Esophagus muscularis mucosa (tissue), 4 donors: ENCODE measurements around the gene MYL6.

ENCODE experiments used
- EP300 ChIP-seq: sonication (generic); formaldehyde crosslinking; IDR thresholded peaks from one replicate; pipeline ENCODE4 v1.6.1; 2017; ENCODE audit warnings: antibody characterized with exemption
- POLR2A ChIP-seq: fragments of 450-650 bp; IDR thresholded peaks from one replicate; pipeline ENCODE4 v1.6.1; 2017; ENCODE audit warnings: antibody characterized with exemption, moderate library complexity, mild to moderate bottlenecking, low read depth
- POLR2AphosphoS5 ChIP-seq, 2 donors: sonication (generic); formaldehyde crosslinking; IDR thresholded peaks; one replicate each; pipeline ENCODE4 v1.6.1; 2017; ENCODE audit warnings: antibody characterized with exemption in 2 of 2
- TF ChIP-seq, protein P1 (sequence below), 3 experiments: fragments of 200-600 bp in 2 of 3; fragments of 450-650 bp in 1 of 3; sonication (generic) in 2 of 3; IDR thresholded peaks; one replicate each; pipeline ENCODE4 v1.5.1; 2017 to 2019; ENCODE audit warnings: antibody characterized with exemption in 3 of 3, mild to moderate bottlenecking in 2 of 3, moderate library complexity in 1 of 3

DNA sequence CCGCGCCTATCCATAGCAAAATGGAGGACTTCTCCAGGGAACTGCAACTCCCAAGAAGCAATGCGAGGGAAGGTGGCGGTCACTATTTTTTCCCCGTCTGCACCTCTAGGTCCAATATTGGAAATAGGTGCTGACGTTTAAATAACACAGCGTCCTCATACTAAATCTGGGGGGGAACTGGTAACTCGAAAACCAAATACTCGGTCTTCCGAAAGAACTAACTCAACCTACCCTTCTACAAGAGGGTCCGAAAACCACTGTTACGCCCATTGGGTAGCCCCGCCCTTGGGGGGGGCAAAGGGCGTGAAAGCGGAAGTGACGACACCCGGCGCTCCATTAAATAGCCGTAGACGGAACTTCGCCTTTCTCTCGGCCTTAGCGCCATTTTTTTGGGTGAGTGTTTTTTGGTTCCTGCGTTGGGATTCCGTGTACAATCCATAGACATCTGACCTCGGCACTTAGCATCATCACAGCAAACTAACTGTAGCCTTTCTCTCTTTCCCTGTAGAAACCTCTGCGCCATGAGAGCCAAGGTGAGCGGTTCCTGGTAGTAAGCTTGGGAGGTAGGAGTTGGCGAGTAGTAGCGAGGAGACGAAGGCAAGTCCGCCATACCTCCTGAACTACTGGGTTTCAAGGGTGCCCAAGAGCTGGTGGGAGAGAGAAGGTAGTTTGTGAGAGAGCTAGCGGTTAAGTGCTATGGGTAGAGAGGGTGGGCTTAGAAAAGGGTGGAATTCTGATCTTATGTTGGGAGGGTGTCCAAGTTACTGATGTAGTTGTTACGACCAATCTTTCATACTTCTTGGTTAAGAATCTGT, 41.7 kb upstream of the MYL6 start, which contains the start of gene RPL41:
- TF ChIP-seq, protein P1, sequence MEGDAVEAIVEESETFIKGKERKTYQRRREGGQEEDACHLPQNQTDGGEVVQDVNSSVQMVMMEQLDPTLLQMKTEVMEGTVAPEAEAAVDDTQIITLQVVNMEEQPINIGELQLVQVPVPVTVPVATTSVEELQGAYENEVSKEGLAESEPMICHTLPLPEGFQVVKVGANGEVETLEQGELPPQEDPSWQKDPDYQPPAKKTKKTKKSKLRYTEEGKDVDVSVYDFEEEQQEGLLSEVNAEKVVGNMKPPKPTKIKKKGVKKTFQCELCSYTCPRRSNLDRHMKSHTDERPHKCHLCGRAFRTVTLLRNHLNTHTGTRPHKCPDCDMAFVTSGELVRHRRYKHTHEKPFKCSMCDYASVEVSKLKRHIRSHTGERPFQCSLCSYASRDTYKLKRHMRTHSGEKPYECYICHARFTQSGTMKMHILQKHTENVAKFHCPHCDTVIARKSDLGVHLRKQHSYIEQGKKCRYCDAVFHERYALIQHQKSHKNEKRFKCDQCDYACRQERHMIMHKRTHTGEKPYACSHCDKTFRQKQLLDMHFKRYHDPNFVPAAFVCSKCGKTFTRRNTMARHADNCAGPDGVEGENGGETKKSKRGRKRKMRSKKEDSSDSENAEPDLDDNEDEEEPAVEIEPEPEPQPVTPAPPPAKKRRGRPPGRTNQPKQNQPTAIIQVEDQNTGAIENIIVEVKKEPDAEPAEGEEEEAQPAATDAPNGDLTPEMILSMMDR (IDR thresholded peaks at IDR 0.05) = no peak
- TF ChIP-seq EP300 (no peak), POLR2AphosphoS5 (IDR thresholded peaks at IDR 0.05) (peak; percentile 98 to 100), POLR2A (peak; percentile 98)
